WERI-Rb-1 (cell line): ENCODE measurements around the gene SLC35G3.

Source experiments
- DNase-seq: peaks from one replicate; pipeline ENCODE4 v3.0.0-alpha.2; 2020
- H3K27ac ChIP-seq: fragments of 250-450 bp; sonication (Bioruptor Pico); 2 replicates; pipeline ENCODE4 v1.5.1; 2020; ENCODE audit warnings: mild to moderate bottlenecking, moderate library complexity
- H3K27me3 ChIP-seq: fragments of 250-450 bp; sonication (Bioruptor Pico); 2 replicates; pipeline ENCODE4 v1.5.1; 2021; ENCODE audit warnings: mild to moderate bottlenecking, low read depth, moderate library complexity; ENCODE audit not compliant: insufficient read depth, severe bottlenecking
- H3K36me3 ChIP-seq: fragments of 250-450 bp; sonication (Bioruptor Pico); 2 replicates; pipeline ENCODE4 v1.5.1; 2020; ENCODE audit warnings: mild to moderate bottlenecking, moderate library complexity
- H3K4me3 ChIP-seq: 2 replicates; pipeline ENCODE4 v1.5.1; 2011; ENCODE audit warnings: low read depth, mild to moderate bottlenecking, control low read depth, low read length
- H3K9me3 ChIP-seq: fragments of 250-450 bp; sonication (Bioruptor Pico); 2 replicates; pipeline ENCODE4 v1.5.1; 2021; ENCODE audit warnings: mild to moderate bottlenecking, moderate library complexity; ENCODE audit not compliant: severe bottlenecking
- TF ChIP-seq, protein P1 (sequence below): IDR thresholded peaks from 2 replicates; pipeline ENCODE4 v1.5.1; 2011; ENCODE audit warnings: low read depth, mild to moderate bottlenecking, control low read depth, inconsistent platforms, low read length

The SLC35G3 gene

DNA sequence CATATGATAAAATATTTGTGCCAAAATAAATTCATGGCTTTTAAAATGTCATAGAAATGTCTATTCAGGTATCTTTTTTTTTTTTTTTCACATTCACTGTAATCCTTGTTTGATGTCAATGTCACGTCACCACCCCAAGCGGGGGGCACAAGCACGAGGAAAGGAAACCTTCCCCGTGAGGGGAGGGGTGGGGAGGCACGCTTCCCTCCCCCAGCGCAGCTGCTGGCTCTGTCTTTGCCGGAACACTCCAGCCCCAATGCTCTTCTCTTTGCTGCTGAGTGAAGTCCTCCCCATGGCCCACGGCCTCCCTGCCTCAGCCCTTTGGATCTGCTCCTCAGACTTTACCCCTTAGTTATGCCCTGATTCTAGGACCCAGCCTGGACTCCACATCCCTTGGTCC, 1.5 kb downstream of the SLC35G3 start:
- Histone ChIP-seq H3K36me3 (no peaks in the 10 kb centered on the region), H3K27me3 (peaks cover 26% of the 10 kb centered on the region), H3K27ac (no peak overlapping the region), H3K4me3 (no peak overlapping the region), H3K9me3 (peaks cover 10% of the 10 kb centered on the region)
- TF ChIP-seq, protein P1, sequence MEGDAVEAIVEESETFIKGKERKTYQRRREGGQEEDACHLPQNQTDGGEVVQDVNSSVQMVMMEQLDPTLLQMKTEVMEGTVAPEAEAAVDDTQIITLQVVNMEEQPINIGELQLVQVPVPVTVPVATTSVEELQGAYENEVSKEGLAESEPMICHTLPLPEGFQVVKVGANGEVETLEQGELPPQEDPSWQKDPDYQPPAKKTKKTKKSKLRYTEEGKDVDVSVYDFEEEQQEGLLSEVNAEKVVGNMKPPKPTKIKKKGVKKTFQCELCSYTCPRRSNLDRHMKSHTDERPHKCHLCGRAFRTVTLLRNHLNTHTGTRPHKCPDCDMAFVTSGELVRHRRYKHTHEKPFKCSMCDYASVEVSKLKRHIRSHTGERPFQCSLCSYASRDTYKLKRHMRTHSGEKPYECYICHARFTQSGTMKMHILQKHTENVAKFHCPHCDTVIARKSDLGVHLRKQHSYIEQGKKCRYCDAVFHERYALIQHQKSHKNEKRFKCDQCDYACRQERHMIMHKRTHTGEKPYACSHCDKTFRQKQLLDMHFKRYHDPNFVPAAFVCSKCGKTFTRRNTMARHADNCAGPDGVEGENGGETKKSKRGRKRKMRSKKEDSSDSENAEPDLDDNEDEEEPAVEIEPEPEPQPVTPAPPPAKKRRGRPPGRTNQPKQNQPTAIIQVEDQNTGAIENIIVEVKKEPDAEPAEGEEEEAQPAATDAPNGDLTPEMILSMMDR, result no peak
- DNase-seq, result no peak

GRCh38 chr17:35191001-35191695, 3.0 kb downstream of the SLC35G3 start:
- no peak for DNase-seq
- peaks cover 10% of the 10 kb centered on the region for H3K9me3 ChIP-seq
- H3K4me3 ChIP-seq, result no peak overlapping the region
- peaks cover 37% of the 10 kb centered on the region for H3K27me3 ChIP-seq
- no peaks in the 10 kb centered on the region for H3K36me3 ChIP-seq
- H3K27ac ChIP-seq, result no peak overlapping the region
- TF ChIP-seq, protein P1, result no peak

- no peak for DNase-seq
- no peaks in the 10 kb centered on the region for H3K36me3 ChIP-seq
- no peak overlapping the region for H3K4me3 ChIP-seq
- H3K9me3 ChIP-seq, result no peaks in the 10 kb centered on the region
- no peak overlapping the region for H3K27ac ChIP-seq
- peaks cover 51% of the 10 kb centered on the region for H3K27me3 ChIP-seq
- TF ChIP-seq, protein P1, result no peak
Measured at GRCh38 chr17:35189291-35189690, 4.9 kb downstream of the SLC35G3 start.

- Histone ChIP-seq H3K27me3 (peaks cover 63% of the 10 kb centered on the region), H3K36me3 (no peaks in the 10 kb centered on the region), H3K27ac (no peak overlapping the region), H3K9me3 (no peaks in the 10 kb centered on the region), H3K4me3 (no peak overlapping the region)
- TF ChIP-seq, protein P1, result no peak
- DNase-seq, result no peak
Measured at GRCh38 chr17:35188111-35188510, 6.1 kb downstream of the SLC35G3 start.

DNA sequence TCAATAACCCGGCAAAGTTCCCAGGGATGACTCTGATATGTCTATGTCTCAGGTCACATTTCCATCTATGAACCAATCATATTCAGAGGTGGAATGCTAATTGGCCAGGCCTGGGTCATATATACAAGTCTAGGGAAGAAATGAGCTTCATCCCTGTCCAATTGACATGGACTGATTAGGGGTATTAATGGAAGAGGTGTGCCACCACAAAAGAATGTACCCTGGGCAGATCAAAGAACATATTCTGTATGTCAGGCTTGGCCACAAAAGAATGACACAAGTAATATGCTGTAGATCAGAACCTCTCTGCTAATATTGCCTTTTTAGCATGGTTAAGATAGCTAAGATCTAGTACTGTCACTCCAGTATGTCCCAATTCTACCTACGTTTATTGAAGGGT, 6.7 kb downstream of the SLC35G3 start:
- no peak overlapping the region for H3K4me3 ChIP-seq
- no peaks in the 10 kb centered on the region for H3K36me3 ChIP-seq
- no peaks in the 10 kb centered on the region for H3K9me3 ChIP-seq
- H3K27ac ChIP-seq, result no peak overlapping the region
- no peak for DNase-seq
- TF ChIP-seq, protein P1, result no peak
- H3K27me3 ChIP-seq, result peaks cover 69% of the 10 kb centered on the region

DNA sequence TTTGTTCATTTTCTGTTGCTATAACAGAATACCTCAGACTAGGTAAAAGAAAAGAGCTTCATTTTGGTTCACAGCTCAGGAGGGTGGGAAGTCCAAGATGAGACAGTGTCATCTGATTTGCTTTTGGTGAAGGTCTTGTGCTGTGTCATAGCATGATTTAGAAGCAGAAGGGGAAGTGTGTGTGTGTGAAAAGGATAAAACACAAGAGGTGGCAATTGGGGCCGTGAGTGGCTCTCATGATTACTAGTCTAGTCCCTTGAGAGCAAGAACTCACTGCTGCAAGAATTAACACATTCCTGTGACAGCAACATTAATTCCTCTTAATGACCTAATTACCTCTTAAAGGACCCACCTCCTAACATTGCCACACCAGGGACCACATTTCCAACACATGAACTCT, 8.3 kb downstream of the SLC35G3 start:
- no peaks in the 10 kb centered on the region for H3K36me3 ChIP-seq
- DNase-seq, result no peak
- no peak overlapping the region for H3K4me3 ChIP-seq
- H3K27ac ChIP-seq, result no peak overlapping the region
- TF ChIP-seq, protein P1, result no peak
- H3K27me3 ChIP-seq, result peaks cover 73% of the 10 kb centered on the region
- H3K9me3 ChIP-seq, result no peaks in the 10 kb centered on the region
